Liver (tissue), 3 donors: ENCODE results near the gene MEGF6.

Experiments
- EGR1 ChIP-seq, 2 donors: IDR thresholded peaks; 2 replicates each; pipeline ENCODE4 v1.6.1; 2016 to 2018; ENCODE audit warnings: antibody characterized with exemption in 2 of 2, low read depth in 2 of 2
- GABPA ChIP-seq, 2 donors: IDR thresholded peaks in 1 of 2; conservative IDR thresholded peaks in 1 of 2; 2 replicates each; pipeline ENCODE4 v1.6.1; 2016; ENCODE audit warnings: antibody characterized with exemption in 2 of 2, mild to moderate bottlenecking in 1 of 2, moderate library complexity in 1 of 2
- RAD21 ChIP-seq, 2 donors: IDR thresholded peaks; 2 replicates each; pipeline ENCODE4 v1.6.1; 2016; ENCODE audit warnings: antibody characterized with exemption in 2 of 2, mild to moderate bottlenecking in 2 of 2
- TF ChIP-seq, protein P1 (sequence below): fragments of 150-350 bp; IDR thresholded peaks from 2 replicates; pipeline ENCODE4 v1.5.1; 2017; ENCODE audit warnings: improper control_type of control experiment, low read depth, low read length; ENCODE audit not compliant: missing input control
- TF ChIP-seq, protein P2 (sequence below): IDR thresholded peaks from 2 replicates; pipeline ENCODE4 v1.6.1; 2016; ENCODE audit warnings: antibody characterized with exemption
- TF ChIP-seq, protein P3 (sequence below): IDR thresholded peaks from 2 replicates; pipeline ENCODE4 v1.6.1; 2016; ENCODE audit warnings: antibody characterized with exemption
- TF ChIP-seq, protein P4 (sequence below): IDR thresholded peaks from 2 replicates; pipeline ENCODE4 v1.6.1; 2016; ENCODE audit warnings: antibody characterized with exemption, mild to moderate bottlenecking
- TF ChIP-seq, protein P5 (sequence below): IDR thresholded peaks from 2 replicates; pipeline ENCODE4 v1.6.1; 2016; ENCODE audit warnings: antibody characterized with exemption
- donor health status: healthy.
- donor health status: healthy.

DNA sequence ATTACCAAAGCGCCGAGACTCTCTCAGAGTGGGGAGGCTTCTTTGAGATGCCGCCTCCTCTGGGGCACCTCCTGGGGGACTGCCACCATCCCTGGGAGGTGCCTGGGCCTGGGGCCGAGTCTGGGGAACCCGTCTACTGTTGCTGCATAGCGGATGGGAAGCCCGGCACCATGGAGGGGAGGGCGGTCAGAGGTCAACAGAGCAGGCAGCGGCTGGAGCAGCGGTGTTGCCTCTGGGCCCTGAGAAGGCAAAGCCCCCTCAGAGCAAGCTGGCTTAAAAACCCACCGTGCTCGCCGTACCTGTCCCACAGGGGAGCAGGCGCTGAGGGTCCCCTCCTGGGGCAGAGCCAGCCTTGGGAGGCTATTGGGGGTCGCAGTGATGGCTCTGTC is 94.8 kb downstream of the MEGF6 start:
- TF ChIP-seq, protein P1, sequence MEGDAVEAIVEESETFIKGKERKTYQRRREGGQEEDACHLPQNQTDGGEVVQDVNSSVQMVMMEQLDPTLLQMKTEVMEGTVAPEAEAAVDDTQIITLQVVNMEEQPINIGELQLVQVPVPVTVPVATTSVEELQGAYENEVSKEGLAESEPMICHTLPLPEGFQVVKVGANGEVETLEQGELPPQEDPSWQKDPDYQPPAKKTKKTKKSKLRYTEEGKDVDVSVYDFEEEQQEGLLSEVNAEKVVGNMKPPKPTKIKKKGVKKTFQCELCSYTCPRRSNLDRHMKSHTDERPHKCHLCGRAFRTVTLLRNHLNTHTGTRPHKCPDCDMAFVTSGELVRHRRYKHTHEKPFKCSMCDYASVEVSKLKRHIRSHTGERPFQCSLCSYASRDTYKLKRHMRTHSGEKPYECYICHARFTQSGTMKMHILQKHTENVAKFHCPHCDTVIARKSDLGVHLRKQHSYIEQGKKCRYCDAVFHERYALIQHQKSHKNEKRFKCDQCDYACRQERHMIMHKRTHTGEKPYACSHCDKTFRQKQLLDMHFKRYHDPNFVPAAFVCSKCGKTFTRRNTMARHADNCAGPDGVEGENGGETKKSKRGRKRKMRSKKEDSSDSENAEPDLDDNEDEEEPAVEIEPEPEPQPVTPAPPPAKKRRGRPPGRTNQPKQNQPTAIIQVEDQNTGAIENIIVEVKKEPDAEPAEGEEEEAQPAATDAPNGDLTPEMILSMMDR = no peak
- TF ChIP-seq, protein P2, sequence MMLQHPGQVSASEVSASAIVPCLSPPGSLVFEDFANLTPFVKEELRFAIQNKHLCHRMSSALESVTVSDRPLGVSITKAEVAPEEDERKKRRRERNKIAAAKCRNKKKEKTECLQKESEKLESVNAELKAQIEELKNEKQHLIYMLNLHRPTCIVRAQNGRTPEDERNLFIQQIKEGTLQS = no peak
- TF ChIP-seq, protein P3, sequence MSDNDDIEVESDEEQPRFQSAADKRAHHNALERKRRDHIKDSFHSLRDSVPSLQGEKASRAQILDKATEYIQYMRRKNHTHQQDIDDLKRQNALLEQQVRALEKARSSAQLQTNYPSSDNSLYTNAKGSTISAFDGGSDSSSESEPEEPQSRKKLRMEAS = no peak
- TF ChIP-seq, protein P4, sequence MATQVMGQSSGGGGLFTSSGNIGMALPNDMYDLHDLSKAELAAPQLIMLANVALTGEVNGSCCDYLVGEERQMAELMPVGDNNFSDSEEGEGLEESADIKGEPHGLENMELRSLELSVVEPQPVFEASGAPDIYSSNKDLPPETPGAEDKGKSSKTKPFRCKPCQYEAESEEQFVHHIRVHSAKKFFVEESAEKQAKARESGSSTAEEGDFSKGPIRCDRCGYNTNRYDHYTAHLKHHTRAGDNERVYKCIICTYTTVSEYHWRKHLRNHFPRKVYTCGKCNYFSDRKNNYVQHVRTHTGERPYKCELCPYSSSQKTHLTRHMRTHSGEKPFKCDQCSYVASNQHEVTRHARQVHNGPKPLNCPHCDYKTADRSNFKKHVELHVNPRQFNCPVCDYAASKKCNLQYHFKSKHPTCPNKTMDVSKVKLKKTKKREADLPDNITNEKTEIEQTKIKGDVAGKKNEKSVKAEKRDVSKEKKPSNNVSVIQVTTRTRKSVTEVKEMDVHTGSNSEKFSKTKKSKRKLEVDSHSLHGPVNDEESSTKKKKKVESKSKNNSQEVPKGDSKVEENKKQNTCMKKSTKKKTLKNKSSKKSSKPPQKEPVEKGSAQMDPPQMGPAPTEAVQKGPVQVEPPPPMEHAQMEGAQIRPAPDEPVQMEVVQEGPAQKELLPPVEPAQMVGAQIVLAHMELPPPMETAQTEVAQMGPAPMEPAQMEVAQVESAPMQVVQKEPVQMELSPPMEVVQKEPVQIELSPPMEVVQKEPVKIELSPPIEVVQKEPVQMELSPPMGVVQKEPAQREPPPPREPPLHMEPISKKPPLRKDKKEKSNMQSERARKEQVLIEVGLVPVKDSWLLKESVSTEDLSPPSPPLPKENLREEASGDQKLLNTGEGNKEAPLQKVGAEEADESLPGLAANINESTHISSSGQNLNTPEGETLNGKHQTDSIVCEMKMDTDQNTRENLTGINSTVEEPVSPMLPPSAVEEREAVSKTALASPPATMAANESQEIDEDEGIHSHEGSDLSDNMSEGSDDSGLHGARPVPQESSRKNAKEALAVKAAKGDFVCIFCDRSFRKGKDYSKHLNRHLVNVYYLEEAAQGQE = no peak
- TF ChIP-seq, protein P5, sequence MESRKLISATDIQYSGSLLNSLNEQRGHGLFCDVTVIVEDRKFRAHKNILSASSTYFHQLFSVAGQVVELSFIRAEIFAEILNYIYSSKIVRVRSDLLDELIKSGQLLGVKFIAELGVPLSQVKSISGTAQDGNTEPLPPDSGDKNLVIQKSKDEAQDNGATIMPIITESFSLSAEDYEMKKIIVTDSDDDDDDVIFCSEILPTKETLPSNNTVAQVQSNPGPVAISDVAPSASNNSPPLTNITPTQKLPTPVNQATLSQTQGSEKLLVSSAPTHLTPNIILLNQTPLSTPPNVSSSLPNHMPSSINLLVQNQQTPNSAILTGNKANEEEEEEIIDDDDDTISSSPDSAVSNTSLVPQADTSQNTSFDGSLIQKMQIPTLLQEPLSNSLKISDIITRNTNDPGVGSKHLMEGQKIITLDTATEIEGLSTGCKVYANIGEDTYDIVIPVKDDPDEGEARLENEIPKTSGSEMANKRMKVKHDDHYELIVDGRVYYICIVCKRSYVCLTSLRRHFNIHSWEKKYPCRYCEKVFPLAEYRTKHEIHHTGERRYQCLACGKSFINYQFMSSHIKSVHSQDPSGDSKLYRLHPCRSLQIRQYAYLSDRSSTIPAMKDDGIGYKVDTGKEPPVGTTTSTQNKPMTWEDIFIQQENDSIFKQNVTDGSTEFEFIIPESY = no peak
- TF ChIP-seq EGR1 (IDR thresholded peaks at IDR 0.05; ENCODE audit: low read depth in 2 of 2) = no peak
- no peak for TF ChIP-seq GABPA (IDR thresholded peaks at IDR 0.05 in 1 of 2, conservative IDR thresholded peaks at IDR 0.05 in 1 of 2)
- no peak for TF ChIP-seq RAD21 (IDR thresholded peaks at IDR 0.05)
